Activated naive CD8-positive, alpha-beta T cell treated with anti-CD3 and anti-CD28 coated beads, Interleukin-2, amount 10 ng/mL, durations not matched to agents 7 days and 5 days (primary cell): Measurements from ENCODE around the gene BCAN. TPM values are rescaled to one million over a fixed set of nuclear protein-coding genes. Genes with fewer than 3 reads are reported as not detected.
A peak's percentile ranks its signal among the peaks of the same experiment; 100 is the strongest.

Source experiments
- ATAC-seq: fragments of 150-1000 bp; cut with Tn5 transposase; one replicate; pipeline ENCODE4 v1.10.0; 2021; ENCODE audit warnings: low read depth, moderate library complexity
- POLR2A ChIA-PET: fragments of 350-600 bp; sonication (Branson Sonifier 250); formaldehyde crosslinking; loops from one replicate; lab custom pipeline; 2021; ENCODE audit warnings: antibody characterized with exemption; lab: Charles Lee
- DNase-seq: peaks from one replicate; pipeline ENCODE4 v3.0.0; 2021
- H3K27ac Mint-ChIP-seq: one replicate; pipeline ENCODE4 v1.8.0; 2022; ENCODE audit warnings: mild to moderate bottlenecking, mixed read lengths
- H3K27me3 Mint-ChIP-seq: one replicate; pipeline ENCODE4 v1.8.0; 2022; ENCODE audit warnings: mild to moderate bottlenecking, moderate library complexity, mixed read lengths
- H3K36me3 Mint-ChIP-seq: one replicate; pipeline ENCODE4 v1.8.0; 2021; ENCODE audit warnings: mild to moderate bottlenecking, mixed read lengths
- H3K4me1 Mint-ChIP-seq: one replicate; pipeline ENCODE4 v1.8.0; 2021; ENCODE audit warnings: mixed read lengths
- H3K4me3 Mint-ChIP-seq: one replicate; pipeline ENCODE4 v1.8.0; 2022; ENCODE audit warnings: mild to moderate bottlenecking, moderate library complexity, mixed read lengths
- H3K9me3 Mint-ChIP-seq: one replicate; pipeline ENCODE4 v1.8.0; 2021; ENCODE audit warnings: mixed read lengths
- total RNA-seq, 2 experiments: library from RNA; stranded (reverse); gene quantifications; one replicate each; pipeline ENCODE4 v1.2.3, GENCODE V29; 2021

BCAN gene
- total RNA-seq, 2 experiments from 2014 or later, result not detected

DNA sequence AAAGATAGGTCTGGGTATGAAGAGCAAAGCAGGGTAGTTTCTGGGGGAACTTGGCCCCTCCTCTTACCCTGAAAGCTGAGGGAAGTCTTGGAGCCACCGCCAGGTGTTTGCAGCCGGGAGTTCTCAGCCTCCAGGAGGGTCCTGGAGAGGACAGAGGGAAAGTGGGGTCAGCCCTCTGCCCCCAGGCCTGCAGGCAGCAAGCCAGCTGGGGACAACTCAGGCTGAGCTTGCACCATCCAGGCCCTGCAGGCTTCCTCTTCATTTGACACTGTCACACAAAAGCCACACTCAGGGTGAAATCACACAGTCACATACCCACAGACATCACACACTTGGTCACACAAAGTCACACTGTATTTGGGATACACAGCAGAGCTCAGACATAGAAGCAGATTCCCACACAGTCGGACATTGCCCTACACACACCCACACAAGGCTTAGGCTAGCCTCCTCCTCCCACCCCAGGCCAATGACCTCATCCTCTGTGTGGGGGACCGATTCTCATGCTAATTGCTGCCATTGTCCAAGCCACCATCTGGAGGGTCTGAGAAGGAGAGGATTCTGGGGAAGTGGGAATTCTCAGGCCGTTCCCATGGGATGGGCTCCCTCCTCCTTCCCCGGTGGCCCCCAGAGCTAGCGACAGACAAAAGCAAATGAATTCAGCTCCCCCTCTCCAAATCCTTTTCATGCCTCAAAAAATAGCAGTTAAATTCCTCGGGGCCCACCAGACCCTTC lies 31.6 kb downstream of the BCAN start:
- DNase-seq (no peak), ATAC-seq (no peak)
- Mint-ChIP-seq H3K4me3 (no peak overlapping the region), H3K36me3 (no peaks in the 10 kb centered on the region), H3K4me1 (peaks cover 6% of the 10 kb centered on the region), H3K27me3 (peaks cover 54% of the 10 kb centered on the region), H3K27ac (no peak overlapping the region), H3K9me3 (no peaks in the 10 kb centered on the region)
- POLR2A ChIA-PET, result no interaction called here

DNA sequence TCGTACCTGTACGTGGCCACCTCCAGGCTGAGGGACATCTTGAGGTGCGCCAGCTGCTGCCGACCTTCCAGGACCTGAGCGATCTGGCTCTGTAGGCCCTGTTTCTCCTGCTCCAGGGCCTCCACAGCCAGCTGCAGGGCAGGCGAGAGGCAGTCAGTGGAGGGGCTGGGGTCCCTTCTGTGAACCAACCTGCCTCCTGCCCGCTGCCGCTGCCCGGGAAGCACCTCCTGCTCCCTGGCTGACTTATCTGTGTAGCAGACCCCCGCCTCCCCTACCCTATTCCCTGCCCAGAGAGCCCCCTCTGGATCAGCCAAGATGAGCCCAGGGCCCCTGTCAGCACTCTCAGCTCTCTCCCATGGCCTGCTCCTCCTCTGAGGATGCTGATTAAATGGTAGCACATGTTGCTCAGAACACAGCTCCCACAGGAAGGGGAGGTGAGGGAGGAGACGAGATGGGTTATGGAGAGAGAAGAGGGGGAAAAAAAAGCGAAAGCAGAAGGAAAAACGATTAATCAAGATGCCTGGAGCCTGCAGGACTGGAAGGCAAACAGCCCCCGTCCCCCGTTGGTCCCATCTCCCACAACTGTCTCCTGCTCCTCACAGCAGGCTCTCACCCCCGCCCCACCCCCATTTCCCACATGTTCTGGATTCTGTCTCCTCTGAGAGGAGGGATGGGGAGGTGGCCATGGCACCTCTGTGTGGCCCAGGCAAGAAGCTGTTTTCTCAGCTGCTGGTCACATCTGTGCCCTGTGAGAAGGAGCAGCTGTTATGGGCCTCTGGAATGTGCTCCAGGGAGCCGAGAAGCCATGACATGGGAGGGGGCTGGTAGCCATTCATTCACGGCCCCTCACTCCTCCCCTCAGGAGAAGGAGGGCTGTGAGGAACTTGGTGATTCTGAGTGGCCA lies 33.5 kb downstream of the BCAN start:
- Mint-ChIP-seq H3K36me3 (no peaks in the 10 kb centered on the region), H3K9me3 (no peaks in the 10 kb centered on the region), H3K27me3 (peaks cover 72% of the 10 kb centered on the region), H3K4me3 (no peak overlapping the region), H3K4me1 (peaks cover 6% of the 10 kb centered on the region), H3K27ac (no peak overlapping the region)
- DNase-seq (no peak), ATAC-seq (no peak)
- POLR2A ChIA-PET, result interaction anchor here (1.0 to 1.3 kb wide), 2 partner anchors 31 to 51 kb away, joined by 3 read pairs; no protein-coding TSS in a partner anchor

DNA sequence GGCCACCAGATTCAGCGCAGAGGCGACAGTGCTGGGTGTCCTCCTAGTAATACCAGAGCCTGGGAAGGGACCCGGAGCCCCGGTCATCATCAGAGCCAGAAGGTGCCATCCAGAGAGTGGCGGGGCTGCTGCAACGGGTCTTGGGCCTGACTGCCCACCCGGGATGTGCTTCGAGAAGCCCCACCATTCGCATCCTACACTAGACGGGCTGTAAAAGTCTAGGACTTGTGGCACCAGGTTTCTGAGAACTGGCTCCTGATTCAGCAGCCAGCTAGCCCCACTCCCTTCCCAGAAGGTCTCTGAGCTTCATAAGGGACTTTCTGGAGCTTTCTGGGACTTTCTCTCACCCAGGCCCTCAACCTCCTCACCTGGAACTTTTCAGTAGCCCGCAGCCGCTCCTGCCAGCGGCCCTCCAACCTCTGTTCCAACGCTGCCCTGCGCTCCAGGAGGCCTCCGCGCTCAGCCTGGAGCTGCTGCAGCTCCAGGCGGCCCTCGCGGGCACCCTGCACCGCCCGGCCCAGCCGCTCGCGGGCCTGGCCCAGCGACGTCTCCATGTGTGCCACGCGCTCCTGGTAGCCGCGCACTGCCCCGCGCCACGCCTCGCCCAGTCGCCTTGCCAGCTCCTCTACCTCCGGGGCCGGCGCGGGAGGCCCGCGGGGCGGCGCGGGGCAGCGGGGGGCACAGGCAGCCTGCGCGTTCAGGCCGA lies 34.4 kb downstream of the BCAN start:
- ATAC-seq (no peak), DNase-seq (no peak)
- Mint-ChIP-seq H3K4me1 (peaks cover 6% of the 10 kb centered on the region), H3K27me3 (peaks cover 76% of the 10 kb centered on the region), H3K27ac (no peak overlapping the region), H3K9me3 (no peaks in the 10 kb centered on the region), H3K4me3 (no peak overlapping the region), H3K36me3 (no peaks in the 10 kb centered on the region)
- POLR2A ChIA-PET, result interaction anchor here (1.0 to 1.3 kb wide), 3 partner anchors 32 to 52 kb away, joined by 3 to 4 read pairs (median 3); no protein-coding TSS in a partner anchor

DNA sequence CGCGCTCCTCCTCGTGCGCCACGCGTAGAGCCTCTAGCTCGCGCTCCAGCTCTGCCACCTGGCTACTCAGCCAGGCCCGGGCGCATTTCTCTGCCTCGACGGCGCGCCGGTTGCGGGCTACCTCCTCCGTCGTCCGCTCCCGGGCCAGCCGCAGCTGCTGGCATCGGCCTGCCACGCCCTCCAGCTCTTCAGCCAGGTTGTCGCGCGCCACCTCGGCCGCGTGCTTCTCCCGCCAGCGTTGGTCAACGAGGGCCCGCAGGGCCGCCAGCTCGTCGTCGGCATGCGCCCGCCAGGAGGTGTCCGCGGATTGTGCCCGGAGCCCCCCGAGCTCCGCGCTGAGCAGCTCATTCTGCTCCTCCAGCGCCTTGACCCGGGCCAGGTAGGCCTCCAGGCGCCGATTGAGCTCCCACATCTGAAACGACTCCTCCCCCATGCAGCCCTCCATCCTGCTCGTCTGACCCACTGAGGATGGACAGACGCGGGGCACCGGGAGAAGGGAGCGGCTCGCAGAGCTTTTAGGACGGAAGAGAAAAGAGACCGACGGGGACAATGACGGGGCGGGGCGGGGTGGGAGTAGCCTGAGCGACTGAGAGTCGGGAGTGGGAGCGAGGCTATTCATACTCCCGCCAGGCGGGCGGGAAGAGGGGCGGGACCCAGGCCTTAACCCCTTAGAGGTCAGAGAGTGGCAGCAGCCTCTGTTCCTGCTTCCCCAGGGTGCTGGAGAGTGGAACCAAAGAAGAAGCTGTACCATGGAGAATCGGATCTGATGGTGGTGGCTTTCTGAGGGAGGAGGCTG lies 35.1 kb downstream of the BCAN start, which contains the start of gene NES:
Gene NES, minus strand, starts transcription at position 588 of the 796 bp plus-strand sequence. Its CDS starts 143 bp downstream, at position 445.
- DNase-seq, result no peak
- no peak for ATAC-seq
- Mint-ChIP-seq H3K27me3 (peaks cover 76% of the 10 kb centered on the region), H3K27ac (no peak within 1 kb of the TSS), H3K9me3 (no peaks in the 10 kb centered on the region), H3K4me3 (no peak within 1 kb of the TSS), H3K36me3 (no peaks in the 10 kb centered on the region), H3K4me1 (peaks cover 6% of the 10 kb centered on the region)
- POLR2A ChIA-PET, result interaction anchor here (0.6 to 1.3 kb wide), 4 partner anchors 33 to 220 kb away, joined by 3 to 4 read pairs (median 4); no protein-coding TSS in a partner anchor

DNA sequence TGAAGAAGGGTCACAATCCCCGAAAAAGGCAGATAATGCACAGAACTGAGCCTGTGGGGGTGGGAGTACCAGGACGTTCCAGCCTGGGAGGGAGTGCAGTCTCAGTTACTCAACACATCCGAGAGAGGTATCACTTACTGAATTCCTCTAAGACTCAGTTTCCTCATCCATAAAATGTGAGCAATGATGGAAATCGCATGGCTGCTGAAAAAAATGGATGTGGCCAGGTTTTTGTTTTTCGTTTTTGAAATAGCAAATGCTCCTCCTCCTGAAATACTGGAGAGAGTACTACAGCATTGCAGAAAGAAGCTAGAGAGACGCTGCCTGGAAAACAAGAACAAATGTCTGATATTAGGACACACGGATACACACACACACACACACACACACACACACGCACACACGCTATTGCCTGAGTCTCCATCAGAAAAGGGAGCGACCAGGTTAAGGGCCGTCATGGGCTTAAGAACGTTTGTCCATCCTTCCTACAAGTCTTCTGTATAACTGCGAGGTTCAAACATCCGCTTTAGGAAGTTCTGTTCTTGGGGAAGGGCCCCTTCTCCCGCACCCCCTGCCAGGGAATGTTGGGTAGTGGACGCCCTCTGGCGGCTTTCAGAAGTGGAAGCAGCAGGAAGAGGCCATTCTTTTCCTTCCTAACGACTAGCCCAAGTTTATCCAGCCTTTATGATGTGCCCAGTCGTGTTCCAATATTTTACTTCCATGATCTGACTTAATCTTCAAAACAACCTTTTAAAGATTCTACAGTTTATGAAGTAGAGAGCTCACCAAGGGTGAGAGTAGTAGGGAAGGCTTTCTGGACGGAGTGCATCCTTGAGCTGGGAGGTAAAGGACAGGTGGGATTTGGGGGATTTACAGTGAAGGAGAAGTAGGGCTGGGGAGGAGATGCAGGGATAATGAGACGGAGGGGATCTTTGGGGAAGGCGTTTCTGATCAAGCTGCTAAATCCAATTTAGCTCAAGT lies 36.0 kb downstream of the BCAN start:
- Mint-ChIP-seq H3K27ac (no peak overlapping the region), H3K27me3 (peaks cover 75% of the 10 kb centered on the region), H3K9me3 (no peaks in the 10 kb centered on the region), H3K4me1 (peaks cover 6% of the 10 kb centered on the region), H3K36me3 (no peaks in the 10 kb centered on the region), H3K4me3 (no peak overlapping the region)
- no peak for ATAC-seq
- POLR2A ChIA-PET, result interaction anchor here (0.6 to 1.3 kb wide), 3 partner anchors 35 to 95 kb away, joined by 3 to 4 read pairs (median 4); no protein-coding TSS in a partner anchor
- DNase-seq, result peak; percentile 45

DNA sequence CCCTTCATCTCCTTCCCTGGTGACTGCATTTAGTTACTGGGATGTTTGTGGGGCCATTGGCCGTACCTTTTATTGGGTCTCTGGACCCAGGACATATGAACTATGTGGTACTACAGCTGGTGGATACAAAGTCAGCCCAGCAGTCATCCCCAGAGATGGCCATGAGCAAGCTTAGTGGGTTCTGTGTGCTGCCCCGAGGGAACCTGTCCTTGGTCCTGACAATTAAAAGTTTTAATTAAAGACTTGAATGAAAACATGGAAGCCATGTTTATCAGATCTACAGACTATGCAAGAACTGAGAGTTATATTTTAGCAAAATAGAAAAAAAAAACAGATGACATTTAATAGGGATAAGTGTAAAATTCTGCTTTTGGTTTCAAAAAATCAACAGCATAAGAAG lies 38.1 kb downstream of the BCAN start:
- Mint-ChIP-seq H3K4me3 (no peak overlapping the region), H3K9me3 (no peaks in the 10 kb centered on the region), H3K27me3 (peaks cover 68% of the 10 kb centered on the region), H3K36me3 (no peaks in the 10 kb centered on the region), H3K27ac (no peak overlapping the region), H3K4me1 (peaks cover 22% of the 10 kb centered on the region)
- POLR2A ChIA-PET, result interaction anchor here (1.0 to 1.6 kb wide), 2 partner anchors 19 to 21 kb away, joined by 3 to 4 read pairs; no protein-coding TSS in a partner anchor
- ATAC-seq (no peak), DNase-seq (no peak)

DNA sequence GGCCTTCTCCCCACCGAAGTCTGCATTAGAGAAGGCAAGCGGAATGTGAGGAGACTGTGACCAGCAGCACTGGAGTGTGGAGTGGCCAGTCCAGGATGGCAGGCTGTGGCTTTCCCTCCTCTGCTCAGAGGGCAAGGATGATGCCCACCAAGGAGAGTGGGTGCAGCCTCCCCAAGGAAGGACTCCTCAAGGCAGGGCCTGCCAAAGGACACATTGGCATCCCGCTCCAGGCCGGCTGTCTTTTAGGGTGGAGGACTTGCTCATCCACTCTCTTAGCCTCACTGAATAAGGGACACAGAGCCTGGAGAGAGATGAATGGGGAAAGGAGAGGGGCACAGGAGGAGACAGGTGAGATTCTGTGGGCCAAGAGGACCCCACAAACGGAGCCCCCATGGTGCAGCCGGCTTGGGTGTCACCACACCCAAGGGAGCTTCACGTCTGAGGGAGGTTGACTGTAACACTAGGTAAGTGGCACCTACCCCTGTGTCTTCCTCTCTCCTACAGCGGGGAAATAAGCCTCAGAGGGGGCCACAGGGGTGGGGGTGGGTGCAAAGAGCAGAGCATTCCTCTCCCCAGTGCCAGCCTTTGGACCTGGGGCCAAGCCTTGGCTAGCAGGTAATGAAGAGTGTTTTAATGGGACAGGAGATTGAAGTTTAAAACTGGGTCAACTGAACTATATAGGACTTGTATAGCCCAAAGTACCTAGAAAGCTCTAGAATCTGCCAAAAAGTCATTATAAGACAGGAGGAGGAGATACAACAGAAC lies 39.5 kb downstream of the BCAN start:
- Mint-ChIP-seq H3K27me3 (peaks cover 63% of the 10 kb centered on the region), H3K27ac (no peak overlapping the region), H3K36me3 (no peaks in the 10 kb centered on the region), H3K9me3 (no peaks in the 10 kb centered on the region), H3K4me1 (peaks cover 22% of the 10 kb centered on the region), H3K4me3 (no peak overlapping the region)
- POLR2A ChIA-PET, result interaction anchor here (1.0 to 1.6 kb wide), 2 partner anchors 20 to 22 kb away, joined by 3 to 4 read pairs; no protein-coding TSS in a partner anchor
- DNase-seq (no peak), ATAC-seq (no peak)

DNA sequence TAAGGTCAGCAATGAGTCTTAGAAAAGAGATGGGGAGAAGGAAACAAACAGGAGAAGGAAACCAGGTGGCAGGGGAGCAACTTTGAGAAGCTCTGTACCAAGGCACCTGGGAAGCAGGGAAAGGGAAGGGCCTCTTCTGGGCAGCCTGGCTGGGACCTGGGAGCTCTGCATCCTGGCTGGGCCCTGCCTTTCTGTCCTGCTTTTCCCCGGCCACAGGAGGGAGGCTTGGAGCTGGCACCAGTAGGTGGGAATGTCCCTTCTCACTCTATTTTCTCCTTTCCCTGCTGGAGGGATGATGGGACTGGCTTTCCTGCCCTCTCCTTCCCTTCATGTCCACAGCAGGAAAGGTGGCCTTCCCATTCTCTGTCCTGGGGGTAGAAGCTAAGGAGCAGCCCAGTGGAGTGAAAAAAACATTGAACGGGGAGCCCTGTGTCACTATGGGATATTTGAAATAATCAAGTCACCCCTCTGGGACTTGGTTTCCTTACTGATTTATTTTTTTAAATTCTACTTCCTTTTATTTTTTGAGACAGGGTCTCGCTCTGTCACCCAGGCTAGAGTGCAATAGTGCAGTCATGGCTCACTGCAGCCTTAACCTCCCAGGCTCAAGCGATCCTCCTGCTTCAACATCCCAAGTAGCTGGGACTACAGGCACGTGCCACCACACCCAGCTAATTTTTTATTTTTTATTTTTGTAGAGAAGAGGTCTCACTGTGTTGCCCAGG lies 40.4 kb downstream of the BCAN start:
- Mint-ChIP-seq H3K27ac (no peak overlapping the region), H3K36me3 (no peaks in the 10 kb centered on the region), H3K27me3 (peaks cover 58% of the 10 kb centered on the region), H3K9me3 (no peaks in the 10 kb centered on the region), H3K4me1 (peaks cover 22% of the 10 kb centered on the region), H3K4me3 (no peak overlapping the region)
- ATAC-seq (no peak), DNase-seq (no peak)
- POLR2A ChIA-PET, result no interaction called here

DNA sequence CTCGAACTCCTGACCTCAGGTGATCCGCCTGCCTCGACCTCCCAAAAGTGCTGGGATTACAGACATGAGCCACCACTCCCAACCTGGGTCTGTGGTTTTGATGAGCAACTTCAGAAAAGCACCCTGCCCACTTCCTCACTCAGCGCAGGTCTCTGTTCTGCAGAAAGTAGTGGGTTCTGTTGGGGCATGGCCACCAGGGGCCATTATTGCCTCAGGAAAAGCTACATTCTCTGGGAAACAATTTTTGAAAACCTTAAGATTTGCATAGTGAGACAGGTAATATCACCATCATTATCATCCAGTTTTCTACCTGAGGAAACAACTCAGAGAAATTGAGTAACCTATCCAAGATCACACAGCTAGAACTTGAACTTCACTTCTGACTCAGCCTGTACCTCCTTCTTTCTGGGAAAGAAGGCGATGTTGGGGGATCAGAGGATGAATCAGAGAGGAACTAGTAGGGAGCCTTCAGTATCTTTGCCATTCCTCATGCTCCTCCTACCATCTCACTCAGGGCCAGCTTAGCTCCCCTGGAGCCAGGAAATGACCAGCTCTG lies 42.4 kb downstream of the BCAN start:
- Mint-ChIP-seq H3K36me3 (no peaks in the 10 kb centered on the region), H3K9me3 (no peaks in the 10 kb centered on the region), H3K27me3 (peaks cover 52% of the 10 kb centered on the region), H3K4me1 (peaks cover 16% of the 10 kb centered on the region), H3K4me3 (no peak overlapping the region), H3K27ac (no peak overlapping the region)
- ATAC-seq (peak; percentile 83), DNase-seq (no peak)
- POLR2A ChIA-PET, result interaction anchor here (0.7 to 1.8 kb wide), 5 partner anchors 22 to 68 kb away, joined by 4 to 7 read pairs (median 5); partner anchors contain the start of genes ISG20L2, METTL25B and MRPL24
